Activated CD8-positive, alpha-beta memory T cell treated with anti-CD3 and anti-CD28 coated beads for 4 hours (primary cell): ENCODE measurements around the gene DPP9.

Experiments used
- DNase-seq, 2 donors: peaks; one replicate each; pipeline ENCODE4 v3.0.0-alpha.2; 2020; ENCODE audit warnings: low read depth in 2 of 2

Gene DPP9

DNA sequence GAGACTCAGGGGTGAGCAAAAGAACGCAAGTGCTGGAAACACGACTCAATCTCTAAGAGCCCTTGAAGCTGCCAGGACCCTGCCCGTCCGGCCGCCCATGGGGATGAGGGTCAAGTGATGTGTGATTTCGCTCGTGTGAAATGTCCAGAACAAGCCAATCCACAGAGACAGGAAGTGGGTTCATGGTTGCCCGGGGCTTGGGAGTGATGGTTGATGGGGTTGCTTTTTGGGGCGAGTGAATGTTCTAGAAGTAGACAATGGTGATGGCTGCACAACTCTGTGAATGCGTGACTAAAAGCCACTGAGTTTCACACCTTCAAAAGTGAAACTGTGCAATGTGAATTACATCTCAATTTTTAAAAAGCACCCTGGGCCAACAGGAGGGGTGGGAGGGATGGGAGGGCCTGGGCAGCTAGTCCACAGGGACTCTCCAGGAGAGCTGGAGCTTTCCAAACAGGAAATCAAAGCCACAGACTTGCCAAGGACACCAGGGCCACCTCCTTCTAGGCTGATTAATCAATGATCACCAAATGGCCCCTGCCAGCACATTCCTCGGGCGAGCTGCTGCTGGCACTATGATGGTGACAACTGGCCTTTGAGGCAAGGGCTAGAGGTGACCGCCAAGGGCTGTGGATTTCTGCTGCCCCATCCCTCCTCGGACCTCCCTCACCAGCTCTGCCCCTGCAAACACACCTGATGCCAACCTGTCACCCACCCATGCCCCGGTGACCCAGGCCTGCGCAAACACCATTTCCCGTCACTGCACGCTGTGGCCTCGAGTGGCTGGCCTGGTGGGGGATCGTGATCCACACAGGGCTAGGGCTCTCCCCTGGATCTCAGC is 14.0 kb downstream of the DPP9 start:
- DNase-seq = peak in 1 of 2 donors; percentile 23

DNA sequence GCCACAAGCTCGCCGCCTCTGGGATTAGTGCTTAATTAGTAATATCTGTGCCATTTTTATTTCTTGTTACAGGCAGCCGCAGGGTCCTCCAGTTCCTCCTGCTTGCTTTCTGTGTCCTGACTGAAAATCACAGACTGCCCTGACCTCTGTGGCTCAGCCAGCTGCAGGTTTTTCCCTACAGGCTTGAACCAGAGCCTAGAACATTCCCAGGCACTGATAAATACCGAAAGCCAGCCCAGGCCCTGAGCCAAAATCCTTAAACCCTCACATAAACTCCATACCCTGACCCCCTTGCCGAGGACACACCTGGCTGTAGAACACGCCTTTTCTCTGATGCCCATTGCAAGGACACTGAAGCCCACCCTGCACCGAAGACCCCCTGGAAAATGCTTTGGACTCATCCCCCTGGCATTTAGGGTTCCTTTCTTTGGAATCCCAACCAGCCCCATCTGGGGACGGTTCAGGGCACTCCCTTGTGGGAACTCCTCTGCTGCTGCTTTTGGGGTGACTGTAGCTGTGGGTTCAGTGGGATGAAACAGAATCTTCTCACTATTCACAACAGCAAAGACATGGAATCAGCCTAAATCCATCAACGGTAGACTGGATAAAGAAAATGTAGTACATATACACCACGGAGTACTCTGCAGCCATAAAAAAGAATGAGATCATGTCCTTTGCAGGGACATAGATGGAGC is 15.5 kb downstream of the DPP9 start:
- no peak for DNase-seq

GRCh38 chr19:4707322-4707721 is 16.3 kb downstream of the DPP9 start:
- DNase-seq = no peak

GRCh38 chr19:4705413-4706131 is 18.1 kb downstream of the DPP9 start:
- no peak for DNase-seq

GRCh38 chr19:4704317-4704673 is 19.3 kb downstream of the DPP9 start:
- no peak for DNase-seq

DNA sequence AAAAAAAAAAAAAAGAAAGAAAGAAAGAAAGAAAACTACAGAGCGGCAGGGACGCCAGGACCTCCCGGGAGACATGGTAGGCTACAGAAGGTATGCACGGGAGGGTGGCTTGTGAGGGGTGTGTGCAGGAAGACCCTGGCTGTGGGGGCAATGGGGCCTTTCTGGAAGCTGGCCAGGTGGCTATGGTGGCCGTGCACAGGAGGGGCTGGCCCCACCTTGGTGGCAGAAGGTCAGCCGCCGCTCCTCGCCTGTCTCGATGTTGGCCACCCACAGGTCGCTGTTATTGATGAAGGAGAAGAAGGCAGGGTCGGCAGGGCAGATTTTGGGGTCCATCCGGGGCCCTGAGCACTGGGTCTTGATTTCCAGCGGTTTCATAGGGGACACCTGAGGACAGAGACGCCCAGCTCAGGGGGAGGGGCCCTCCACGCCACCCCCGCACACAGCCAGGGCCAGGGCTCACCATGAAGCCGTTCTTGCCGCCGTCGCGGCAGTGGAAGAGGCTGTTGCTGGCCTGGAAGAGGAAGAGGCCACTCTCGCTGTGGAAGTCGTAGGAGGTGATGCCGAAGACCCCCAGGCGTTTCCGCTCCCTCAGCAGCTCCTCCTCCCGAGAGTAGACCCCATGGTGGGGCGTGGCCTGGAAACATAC is 19.8 kb downstream of the DPP9 start:
- DNase-seq = no peak

- DNase-seq = no peak
Measured at GRCh38 chr19:4702764-4703163, 20.9 kb downstream of the DPP9 start.

DNA sequence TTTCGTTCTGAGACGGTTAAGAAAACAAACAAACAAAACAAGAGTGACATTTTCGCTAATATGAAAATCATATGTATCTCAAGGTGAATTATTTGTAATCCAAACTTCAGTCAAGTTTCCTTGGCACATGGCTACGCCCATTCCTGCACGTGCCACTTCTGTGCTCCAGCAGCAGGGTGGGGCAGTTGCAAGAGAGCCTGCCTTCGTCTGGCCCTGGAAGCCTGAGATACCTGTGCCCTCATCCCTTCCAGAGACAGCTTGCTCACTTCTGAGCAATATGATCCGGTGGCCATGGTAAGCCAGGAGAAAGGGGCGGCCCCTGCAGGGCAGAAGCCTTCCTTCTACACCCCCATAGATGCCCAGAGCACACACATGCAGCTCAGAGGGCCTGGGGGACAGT is 22.1 kb downstream of the DPP9 start:
- no peak for DNase-seq

DNA sequence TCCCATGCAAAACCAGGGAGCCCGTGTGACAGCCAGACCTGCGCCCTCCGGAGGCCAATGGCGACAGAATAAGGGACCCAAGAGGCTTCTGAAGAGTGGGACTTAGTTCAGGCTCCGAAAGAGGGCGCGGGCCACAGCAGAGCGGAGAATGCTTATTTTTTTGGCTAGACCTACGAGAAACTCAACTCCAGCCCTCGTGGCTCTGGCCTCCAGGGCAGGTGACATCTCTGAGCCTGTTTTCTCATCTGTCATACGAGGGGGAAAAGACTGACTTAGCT is 23.0 kb downstream of the DPP9 start:
- DNase-seq = no peak

GRCh38 chr19:4699826-4700692 is 23.6 kb downstream of the DPP9 start:
- no peak for DNase-seq

GRCh38 chr19:4697304-4697703 is 26.3 kb downstream of the DPP9 start:
- no peak for DNase-seq

GRCh38 chr19:4695224-4695731 is 28.4 kb downstream of the DPP9 start:
- no peak for DNase-seq

GRCh38 chr19:4694211-4694987 is 29.2 kb downstream of the DPP9 start:
- DNase-seq = no peak

DNA sequence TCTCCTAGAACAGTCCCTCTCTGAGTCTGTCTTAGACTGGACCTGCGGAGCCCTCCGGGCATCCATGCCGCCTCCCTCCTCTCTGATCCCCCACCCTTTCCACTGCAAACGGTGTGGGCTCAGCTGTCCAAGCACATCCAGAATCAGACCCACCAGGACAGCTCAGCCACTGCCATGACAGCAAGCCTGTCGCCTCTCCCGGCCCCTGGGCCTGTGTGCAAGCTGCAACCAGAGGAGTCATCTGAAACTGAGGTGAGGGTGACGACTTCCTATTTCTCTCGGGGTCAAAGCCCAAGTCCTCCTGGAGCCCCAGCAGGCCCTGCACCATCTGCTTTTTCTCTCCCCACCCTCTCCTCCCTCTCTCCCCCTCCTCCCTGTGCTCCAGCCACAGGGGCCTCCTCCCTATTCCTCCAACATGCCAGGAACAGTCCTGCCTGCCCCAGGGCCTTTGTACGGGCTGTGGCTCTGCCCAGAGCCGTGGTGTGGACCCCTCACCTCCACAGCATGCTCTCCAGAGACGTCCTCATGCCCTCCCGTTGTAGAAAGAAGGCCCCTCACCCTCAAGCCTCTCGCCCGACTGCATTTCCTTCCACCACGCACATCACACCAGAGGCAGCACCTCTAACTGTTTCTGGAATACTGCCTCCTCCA is 30.0 kb downstream of the DPP9 start:
- DNase-seq = no peak

- DNase-seq = no peak
Measured at GRCh38 chr19:4693078-4693350, 30.6 kb downstream of the DPP9 start.

- no peak for DNase-seq
Measured at GRCh38 chr19:4692251-4693077, 31.2 kb downstream of the DPP9 start.

DNA sequence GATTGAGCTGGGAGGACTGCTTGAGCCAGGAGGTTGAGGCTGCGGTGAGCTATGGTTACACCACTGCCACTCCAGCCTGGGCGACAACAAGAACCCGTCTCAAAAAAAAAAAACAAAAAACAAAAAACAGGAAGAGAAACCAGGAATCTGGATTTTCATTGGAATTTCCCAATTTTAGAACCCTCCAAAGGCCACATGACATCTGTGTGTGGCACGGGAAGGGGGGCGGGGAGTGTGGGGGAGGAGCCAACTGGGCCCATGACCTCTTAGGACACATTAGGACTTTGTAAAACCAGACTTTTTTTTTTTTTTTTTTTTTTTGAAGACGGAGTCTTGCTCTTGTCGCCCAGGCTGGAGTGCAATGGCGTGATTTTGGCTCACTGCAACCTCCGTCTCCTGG is 32.3 kb downstream of the DPP9 start:
- DNase-seq = no peak

GRCh38 chr19:4690361-4690760 is 33.3 kb downstream of the DPP9 start:
- DNase-seq = no peak

- no peak for DNase-seq
Measured at GRCh38 chr19:4689403-4689802, 34.2 kb downstream of the DPP9 start.
